Astrocyte (in vitro differentiated cells and primary cell): ENCODE results near the gene NAA10. TPM values are rescaled to one million over a fixed set of nuclear protein-coding genes. Genes with fewer than 3 reads are reported as not detected.

Experiments
- DNase-seq: peaks from one replicate; pipeline ENCODE4 v3.0.0-alpha.2; 2010; ENCODE audit warnings: low read depth
- FAIRE-seq: peaks from 2 replicates; lab custom pipeline; 2011; peaks lifted over from hg19 to GRCh38; lab: Jason Lieb, UNC
- H2AFZ ChIP-seq: 2 replicates; pipeline ENCODE4 v1.6.0; 2012; ENCODE audit warnings: low read depth, low read length, inconsistent platforms
- H3K27ac ChIP-seq: 2 replicates; pipeline ENCODE4 v1.5.1; 2011; ENCODE audit warnings: low read depth, low read length, inconsistent platforms
- H3K27me3 ChIP-seq: 2 replicates; pipeline ENCODE4 v1.6.0; 2011; ENCODE audit warnings: low read length, inconsistent platforms; ENCODE audit not compliant: insufficient read depth
- H3K36me3 ChIP-seq: 2 replicates; pipeline ENCODE4 v1.5.1; 2011; ENCODE audit warnings: low read length, inconsistent platforms; ENCODE audit not compliant: insufficient read depth
- H3K4me1 ChIP-seq: 2 replicates; pipeline ENCODE4 v1.5.1; 2011; ENCODE audit warnings: low read length, inconsistent platforms; ENCODE audit not compliant: insufficient read depth
- H3K4me2 ChIP-seq: 2 replicates; pipeline ENCODE4 v1.6.0; 2012; ENCODE audit warnings: low read length, inconsistent platforms
- H3K4me3 ChIP-seq: 2 replicates; pipeline ENCODE4 v1.5.1; 2011; ENCODE audit warnings: low read depth, mild to moderate bottlenecking, low read length, inconsistent platforms; ENCODE audit not compliant: insufficient read depth
- H3K79me2 ChIP-seq: 2 replicates; pipeline ENCODE4 v1.6.0; 2012; ENCODE audit warnings: mild to moderate bottlenecking, low read length, inconsistent platforms; ENCODE audit not compliant: insufficient read depth
- H3K9ac ChIP-seq: 2 replicates; pipeline ENCODE4 v1.6.0; 2012; ENCODE audit warnings: mild to moderate bottlenecking, low read length, inconsistent platforms
- H3K9me3 ChIP-seq: 2 replicates; pipeline ENCODE4 v1.5.1; 2012; ENCODE audit warnings: low read depth, mild to moderate bottlenecking, low read length, inconsistent platforms; ENCODE audit not compliant: insufficient read depth
- H4K20me1 ChIP-seq: 2 replicates; pipeline ENCODE4 v1.6.0; 2012; ENCODE audit warnings: low read length, inconsistent platforms; ENCODE audit not compliant: insufficient read depth
- H3K27ac Mint-ChIP-seq: one replicate; pipeline ENCODE4 v1.8.0; 2021; ENCODE audit warnings: mild to moderate bottlenecking, mixed read lengths; ENCODE audit not compliant: unreplicated experiment
- H3K27me3 Mint-ChIP-seq: one replicate; pipeline ENCODE4 v1.8.0; 2021; ENCODE audit warnings: low read depth, mixed read lengths; ENCODE audit not compliant: unreplicated experiment
- H3K36me3 Mint-ChIP-seq: one replicate; pipeline ENCODE4 v1.8.0; 2021; ENCODE audit warnings: low read depth, mixed read lengths; ENCODE audit not compliant: unreplicated experiment
- H3K4me1 Mint-ChIP-seq: one replicate; pipeline ENCODE4 v1.8.0; 2021; ENCODE audit warnings: low read depth, mixed read lengths; ENCODE audit not compliant: unreplicated experiment
- H3K4me3 Mint-ChIP-seq: one replicate; pipeline ENCODE4 v1.8.0; 2021; ENCODE audit warnings: mild to moderate bottlenecking, moderate library complexity, mixed read lengths; ENCODE audit not compliant: unreplicated experiment
- H3K9me3 Mint-ChIP-seq: one replicate; pipeline ENCODE4 v1.8.0; 2021; ENCODE audit warnings: mild to moderate bottlenecking, mixed read lengths; ENCODE audit not compliant: unreplicated experiment
- EZH2 ChIP-seq: IDR thresholded peaks from 2 replicates; pipeline ENCODE4 v1.6.1; 2012; ENCODE audit warnings: mild to moderate bottlenecking, low read length, inconsistent platforms; ENCODE audit not compliant: insufficient read depth
- total RNA-seq: library from RNA; stranded (reverse); gene quantifications from 2 replicates; pipeline ENCODE4 v1.2.1, GENCODE V29; 2021
- TF ChIP-seq, protein P1 (sequence below): IDR thresholded peaks from 2 replicates; pipeline ENCODE4 v1.5.1; 2011; ENCODE audit warnings: low read depth, mild to moderate bottlenecking, inconsistent platforms, low read length, moderate library complexity; ENCODE audit not compliant: insufficient read depth

The NAA10 gene
- total RNA-seq, 1 donor from 2014 or later: 144 TPM

DNA sequence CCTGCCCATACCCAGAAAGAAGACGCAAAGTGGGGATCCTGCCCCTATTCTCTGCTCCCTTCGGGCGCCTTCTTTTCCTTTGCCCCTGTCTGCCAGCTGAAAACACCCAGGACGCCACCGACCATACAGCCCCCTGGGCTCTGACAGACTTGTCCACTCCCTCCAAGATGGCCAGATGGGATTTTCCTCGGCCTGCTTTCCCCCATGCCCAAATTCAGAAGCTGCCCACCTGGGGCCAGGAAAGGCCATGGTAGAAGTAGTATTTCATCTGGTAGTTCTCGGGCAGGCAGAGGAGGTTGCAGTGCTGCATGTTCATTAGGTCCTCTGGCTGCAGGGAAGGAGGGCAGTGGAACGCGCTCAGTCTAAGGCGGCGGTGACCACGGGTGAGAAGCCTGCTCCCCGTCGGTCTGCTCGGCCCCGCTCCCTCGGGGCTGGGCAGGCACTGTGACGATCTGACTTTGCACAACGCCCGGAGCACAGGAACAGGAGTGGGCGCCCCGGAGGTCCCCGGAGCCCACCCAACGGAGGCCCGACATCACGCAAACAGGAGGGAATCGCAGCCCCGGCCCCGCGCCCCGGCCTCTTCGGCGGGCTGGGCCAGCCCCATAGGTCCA lies 582 bp downstream of the NAA10 start:
- H3K4me3 ChIP-seq: peak overlapping the region; percentile 75
- H3K27me3 ChIP-seq: no peaks in the 10 kb centered on the region
- Mint-ChIP-seq H3K36me3 (no peaks in the 10 kb centered on the region), H3K4me3 (peak overlapping the region; percentile 92), H3K9me3 (no peaks in the 10 kb centered on the region), H3K4me1 (no peaks in the 10 kb centered on the region), H3K27me3 (no peaks in the 10 kb centered on the region), H3K27ac (peak overlapping the region; percentile 77)
- no peak for TF ChIP-seq EZH2
- TF ChIP-seq, protein P1, sequence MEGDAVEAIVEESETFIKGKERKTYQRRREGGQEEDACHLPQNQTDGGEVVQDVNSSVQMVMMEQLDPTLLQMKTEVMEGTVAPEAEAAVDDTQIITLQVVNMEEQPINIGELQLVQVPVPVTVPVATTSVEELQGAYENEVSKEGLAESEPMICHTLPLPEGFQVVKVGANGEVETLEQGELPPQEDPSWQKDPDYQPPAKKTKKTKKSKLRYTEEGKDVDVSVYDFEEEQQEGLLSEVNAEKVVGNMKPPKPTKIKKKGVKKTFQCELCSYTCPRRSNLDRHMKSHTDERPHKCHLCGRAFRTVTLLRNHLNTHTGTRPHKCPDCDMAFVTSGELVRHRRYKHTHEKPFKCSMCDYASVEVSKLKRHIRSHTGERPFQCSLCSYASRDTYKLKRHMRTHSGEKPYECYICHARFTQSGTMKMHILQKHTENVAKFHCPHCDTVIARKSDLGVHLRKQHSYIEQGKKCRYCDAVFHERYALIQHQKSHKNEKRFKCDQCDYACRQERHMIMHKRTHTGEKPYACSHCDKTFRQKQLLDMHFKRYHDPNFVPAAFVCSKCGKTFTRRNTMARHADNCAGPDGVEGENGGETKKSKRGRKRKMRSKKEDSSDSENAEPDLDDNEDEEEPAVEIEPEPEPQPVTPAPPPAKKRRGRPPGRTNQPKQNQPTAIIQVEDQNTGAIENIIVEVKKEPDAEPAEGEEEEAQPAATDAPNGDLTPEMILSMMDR: no peak
- peak overlapping the region; percentile 95 for H3K4me2 ChIP-seq
- peaks cover 13% of the 10 kb centered on the region for H4K20me1 ChIP-seq
- H3K27ac ChIP-seq: peak overlapping the region; percentile 19
- no peak for FAIRE-seq
- H3K36me3 ChIP-seq: peaks cover 4% of the 10 kb centered on the region
- H3K9ac ChIP-seq: peak overlapping the region; percentile 88
- no peak for DNase-seq
- H3K79me2 ChIP-seq: peaks cover 34% of the 10 kb centered on the region
- no peaks in the 10 kb centered on the region for H3K9me3 ChIP-seq
- H2AFZ ChIP-seq: no peak overlapping the region
- H3K4me1 ChIP-seq: peaks cover 4% of the 10 kb centered on the region

DNA sequence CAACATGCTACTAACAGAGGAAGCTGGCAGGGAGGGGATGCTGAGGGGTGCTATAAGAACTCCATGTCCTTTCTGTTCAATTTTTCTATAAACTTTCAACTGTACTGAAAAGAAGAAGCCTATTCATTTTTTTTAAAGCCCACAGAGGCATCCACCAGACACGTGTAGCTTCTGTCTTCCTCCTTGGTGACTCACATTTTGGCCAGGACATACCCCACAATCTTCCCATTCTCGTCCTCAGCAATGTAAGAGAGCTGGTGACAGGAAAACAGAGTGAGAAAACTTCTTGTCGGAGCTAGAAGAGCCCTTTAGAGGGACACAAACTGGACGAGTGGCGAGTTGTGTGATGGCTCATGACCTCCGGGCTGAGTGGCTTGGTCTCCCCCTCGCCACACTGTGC lies 1.1 kb downstream of the NAA10 start:
- H3K79me2 ChIP-seq: peaks cover 34% of the 10 kb centered on the region
- Mint-ChIP-seq H3K27ac (peak overlapping the region; percentile 77), H3K4me1 (no peaks in the 10 kb centered on the region), H3K4me3 (peak overlapping the region; percentile 92), H3K36me3 (no peaks in the 10 kb centered on the region), H3K27me3 (no peaks in the 10 kb centered on the region), H3K9me3 (no peaks in the 10 kb centered on the region)
- peak overlapping the region; percentile 95 for H3K4me2 ChIP-seq
- H2AFZ ChIP-seq: no peak overlapping the region
- peaks cover 4% of the 10 kb centered on the region for H3K4me1 ChIP-seq
- peak overlapping the region; percentile 75 for H3K4me3 ChIP-seq
- no peaks in the 10 kb centered on the region for H3K9me3 ChIP-seq
- peaks cover 13% of the 10 kb centered on the region for H4K20me1 ChIP-seq
- FAIRE-seq (peak; percentile 97), DNase-seq (peak; percentile 41)
- peak overlapping the region; percentile 88 for H3K9ac ChIP-seq
- H3K27me3 ChIP-seq: no peaks in the 10 kb centered on the region
- peak overlapping the region; percentile 19 for H3K27ac ChIP-seq
- TF ChIP-seq, protein P1: no peak
- TF ChIP-seq EZH2: no peak
- H3K36me3 ChIP-seq: peaks cover 4% of the 10 kb centered on the region

DNA sequence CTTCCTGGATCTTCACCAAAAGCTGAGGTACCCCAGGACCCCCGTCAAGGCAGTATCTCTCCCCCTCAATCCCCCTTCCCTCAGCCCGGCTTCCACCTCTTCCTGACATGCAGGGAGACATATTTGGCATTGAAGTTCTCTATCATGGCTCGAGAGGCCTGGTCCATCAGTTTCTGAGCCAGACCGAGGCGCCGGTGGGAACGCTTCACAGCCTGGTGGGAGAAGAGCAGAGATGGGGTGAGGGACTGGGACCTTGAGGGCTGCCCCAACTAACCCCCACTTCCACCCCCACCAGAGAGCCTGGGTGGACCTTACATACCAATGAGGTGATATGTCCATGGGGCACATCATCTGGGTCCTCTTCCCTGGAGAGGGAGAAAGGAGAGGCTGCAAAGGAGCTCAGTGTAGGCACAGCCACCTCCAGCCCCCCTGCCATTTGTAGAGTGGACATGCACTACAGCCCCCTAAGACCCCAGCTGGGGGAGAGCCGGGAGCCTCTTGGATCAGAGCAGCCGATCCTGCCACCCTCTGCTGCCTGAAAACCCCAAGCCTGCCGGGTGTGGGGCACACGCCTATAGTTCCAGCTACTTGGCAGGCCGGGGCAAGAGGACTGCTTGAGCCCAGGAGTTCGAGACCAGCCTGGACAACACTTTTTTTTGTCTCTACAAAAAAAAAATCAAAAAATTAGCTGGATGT lies 2.5 kb downstream of the NAA10 start:
- Mint-ChIP-seq H3K4me1 (no peaks in the 10 kb centered on the region), H3K27ac (no peak overlapping the region), H3K27me3 (no peaks in the 10 kb centered on the region), H3K36me3 (no peaks in the 10 kb centered on the region), H3K9me3 (no peaks in the 10 kb centered on the region), H3K4me3 (no peak overlapping the region)
- Histone ChIP-seq H2AFZ (no peak overlapping the region), H3K4me3 (no peak overlapping the region), H3K27me3 (no peaks in the 10 kb centered on the region), H3K4me2 (no peak overlapping the region), H3K27ac (no peak overlapping the region), H3K9ac (no peak overlapping the region), H3K9me3 (no peaks in the 10 kb centered on the region), H3K4me1 (peaks cover 8% of the 10 kb centered on the region), H4K20me1 (peaks cover 13% of the 10 kb centered on the region), H3K36me3 (peaks cover 4% of the 10 kb centered on the region), H3K79me2 (peaks cover 34% of the 10 kb centered on the region)
- TF ChIP-seq, protein P1: no peak
- no peak for TF ChIP-seq EZH2
- no peak for FAIRE-seq
- no peak for DNase-seq
